ENCODE measurements around the gene TMEFF2.

GRCh38 chr2:191980483-191980882, 214.2 kb downstream of the TMEFF2 start:
- TF ChIP-seq CTCF (IDR thresholded peaks at IDR 0.05) (no peak), POLR2A (IDR thresholded peaks at IDR 0.05) (no peak)
